Spleen (tissue), 11 donors: ENCODE measurements around the gene ARID5B. TPM values are rescaled to one million over a fixed set of nuclear protein-coding genes. Genes with fewer than 3 reads are reported as not detected.

Source experiments
- DNase-seq: peaks from one replicate; pipeline ENCODE4 v3.0.0-alpha.2; 2020
- H3K27ac ChIP-seq, 8 donors: fragments of 200-600 bp; sonication (generic) in 7 of 8; 1 replicate in 4 of 8; 2 replicates in 4 of 8; pipeline versions ENCODE4 v1.5.0 to v1.8.0; 2016 to 2021; ENCODE audit warnings: inconsistent platforms in 4 of 8, mild to moderate bottlenecking in 4 of 8, moderate library complexity in 1 of 8
- H3K27me3 ChIP-seq, 7 donors: fragments of 200-600 bp; sonication (generic) in 6 of 7; replicated peaks in 1 of 7; 1 replicate in 4 of 7; 2 replicates in 3 of 7; pipeline versions ENCODE4 v1.5.0 to v1.8.0; 2016 to 2021; ENCODE audit warnings: inconsistent platforms in 3 of 7, mild to moderate bottlenecking in 1 of 7
- H3K36me3 ChIP-seq, 6 donors: fragments of 200-600 bp; sonication (generic) in 5 of 6; 1 replicate in 4 of 6; 2 replicates in 2 of 6; pipeline versions ENCODE4 v1.5.0 to v1.8.0; 2016 to 2021; ENCODE audit warnings: inconsistent platforms in 2 of 6
- H3K4me1 ChIP-seq, 6 donors: fragments of 200-600 bp; sonication (generic) in 5 of 6; 1 replicate in 3 of 6; 2 replicates in 3 of 6; pipeline versions ENCODE4 v1.5.0 to v1.8.0; 2016 to 2021; ENCODE audit warnings: inconsistent platforms in 3 of 6
- H3K4me3 ChIP-seq, 8 donors: fragments of 200-600 bp; sonication (generic) in 7 of 8; 1 replicate in 4 of 8; 2 replicates in 4 of 8; pipeline versions ENCODE4 v1.5.0 to v1.8.0; 2016 to 2021; ENCODE audit warnings: inconsistent platforms in 4 of 8, mild to moderate bottlenecking in 4 of 8, moderate library complexity in 2 of 8
- H3K9me3 ChIP-seq, 8 donors: fragments of 200-600 bp; sonication (generic) in 7 of 8; 1 replicate in 4 of 8; 2 replicates in 4 of 8; pipeline versions ENCODE4 v1.5.0 to v1.8.0; 2016 to 2021; ENCODE audit warnings: inconsistent platforms in 4 of 8
- CTCF ChIP-seq, 11 experiments: fragments of 200-600 bp in 7 of 11; fragments of 450-650 bp in 4 of 11; sonication (generic) in 4 of 11; IDR thresholded peaks in 8 of 11; conservative IDR thresholded peaks in 3 of 11; 1 replicate in 7 of 11; 2 replicates in 4 of 11; pipeline versions ENCODE4 v1.4.0 to v1.8.0; 2016 to 2021; ENCODE audit warnings: antibody characterized with exemption in 11 of 11, inconsistent platforms in 4 of 11, mild to moderate bottlenecking in 1 of 11
- POLR2A ChIP-seq, 3 donors: fragments of 450-650 bp; IDR thresholded peaks; one replicate each; pipeline ENCODE4 v1.5.1; 2017; ENCODE audit warnings: antibody characterized with exemption in 3 of 3, mild to moderate bottlenecking in 1 of 3
- POLR2AphosphoS5 ChIP-seq, 3 donors: sonication (generic); formaldehyde crosslinking; IDR thresholded peaks; one replicate each; pipeline ENCODE4 v1.5.1; 2017; ENCODE audit warnings: antibody characterized with exemption in 3 of 3
- WGBS, 5 donors: extraction: QIAGEN DNeasy Blood & Tissue Kit in 3 of 5; methylation state at CpG; one replicate each; pipeline versions ENCODE4 v1.1.5 to v1.1.7; 2013 to 2018; 5-methylcytosine and 5-hydroxymethylcytosine counted together
- intact Hi-C: fragments of 100-400 bp; cut with DNase I; formaldehyde crosslinking; loops from one replicate; pipeline ENCODE4 v1.15.0; 2023; ENCODE audit warnings: low total_unique reads
- polyA plus RNA-seq, 3 donors: library from polyadenylated mRNA; stranded (reverse); fragments of 200-250 nt; gene quantifications; one replicate each; pipeline ENCODE4 v1.2.1, GENCODE V29; 2013
- total RNA-seq, 7 donors: library from RNA; depleted of rRNA in 3 of 7; stranded (reverse); fragments of >200 nt in 3 of 7; fragmentation: NEBNext Ultra II Directional in 4 of 7; extraction: Animal tissue kit (Norgen Biotek cat#: 25700) in 4 of 7; gene quantifications; one replicate each; pipeline versions ENCODE4 v1.1.0 to v1.2.1, GENCODE V29; 2016 to 2021
- donor health status: healthy with polysubstance abuse.
- donor health status: DM: no; HTN: no; CAD: no; lungs with moderate emphysema.
- donor health status: DM: no; HTN: no; CAD: no.
- donor health status: Bipolar disorder and iron deficiency.
- donor health status: healthy.
- donor health status: DM: no; HTN: no; CAD: no.
- donor health status: DM: yes; HTN: yes; CAD: no.

ARID5B gene
- total and polyA plus RNA-seq, 10 donors: 5.6 to 70.7 (median 46.2) TPM

GRCh38 chr10:62049624-62050345 lies 148.3 kb downstream of the ARID5B start:
- 33 to 71% (median 57%) methylated on average over 2 of the region's 2 CpGs for WGBS, 5 donors

GRCh38 chr10:62050346-62050892 lies 148.9 kb downstream of the ARID5B start:
- intact Hi-C loops: no loop called here
- WGBS, 5 donors: 42 to 73% (median 65%) methylated on average over 5 of the region's 5 CpGs
- Histone ChIP-seq H3K4me3 (peak overlapping the region; percentile 2 to 65 (median 33)), H3K9me3 (no peaks in the 10 kb centered on the region), H3K4me1 (peaks cover 37 to 100% (median 88%) of the 10 kb centered on the region in 6 donors), H3K36me3 (peaks cover 0 to 21% (median 10%) of the 10 kb centered on the region in 6 donors), H3K27ac (peak overlapping the region; percentile 60 to 90 (median 87)), H3K27me3 (no peaks in the 10 kb centered on the region)
- no peak for TF ChIP-seq POLR2A (IDR thresholded peaks at IDR 0.05)
- TF ChIP-seq POLR2AphosphoS5 (IDR thresholded peaks at IDR 0.05): no peak
- DNase-seq: no peak

More at GRCh38 chr10:62049624-62050345, 148.3 kb downstream of the ARID5B start:
- Histone ChIP-seq H3K4me1 (peaks cover 40 to 100% (median 88%) of the 10 kb centered on the region in 6 donors), H3K27me3 (no peaks in the 10 kb centered on the region), H3K9me3 (no peaks in the 10 kb centered on the region), H3K27ac (peak overlapping the region; percentile 60 to 90 (median 87)), H3K36me3 (peaks cover 0 to 21% (median 10%) of the 10 kb centered on the region in 6 donors), H3K4me3 (peak overlapping the region; percentile 2 to 65 (median 33))
- intact Hi-C loops: no loop called here
- TF ChIP-seq POLR2A (IDR thresholded peaks at IDR 0.05): no peak
- no peak for TF ChIP-seq CTCF (IDR thresholded peaks at IDR 0.05 in 8 of 11, conservative IDR thresholded peaks at IDR 0.05 in 3 of 11)
- TF ChIP-seq POLR2AphosphoS5 (IDR thresholded peaks at IDR 0.05): no peak
- no peak for DNase-seq

GRCh38 chr10:62050893-62051433 lies 149.5 kb downstream of the ARID5B start:
- Histone ChIP-seq H3K4me3 (peak overlapping the region; percentile 5 to 65 (median 33)), H3K27me3 (no peaks in the 10 kb centered on the region), H3K4me1 (peaks cover 39 to 100% (median 84%) of the 10 kb centered on the region in 6 donors), H3K9me3 (no peaks in the 10 kb centered on the region), H3K27ac (peak overlapping the region; percentile 60 to 90 (median 87)), H3K36me3 (peaks cover 0 to 23% (median 10%) of the 10 kb centered on the region in 6 donors)
- WGBS, 5 donors: 45 to 58% (median 55%) methylated on average over 9 of the region's 9 CpGs
- intact Hi-C loops: no loop called here
- DNase-seq: no peak
- no peak for TF ChIP-seq CTCF (IDR thresholded peaks at IDR 0.05 in 8 of 11, conservative IDR thresholded peaks at IDR 0.05 in 3 of 11)
- TF ChIP-seq POLR2A (IDR thresholded peaks at IDR 0.05): peak in 2 of 3 donors; percentile 45 to 60
- TF ChIP-seq POLR2AphosphoS5 (IDR thresholded peaks at IDR 0.05): peak in 1 of 3 donors; percentile 95

GRCh38 chr10:62052276-62052675 lies 150.8 kb downstream of the ARID5B start:
- Histone ChIP-seq H3K4me1 (peaks cover 28 to 99% (median 82%) of the 10 kb centered on the region in 6 donors), H3K27me3 (no peaks in the 10 kb centered on the region), H3K9me3 (no peaks in the 10 kb centered on the region), H3K4me3 (peak overlapping the region in 2 of 8 donors; percentile 38 to 65), H3K27ac (peak overlapping the region in 6 of 8 donors; percentile 83 to 90 (median 88)), H3K36me3 (peaks cover 0 to 36% (median 10%) of the 10 kb centered on the region in 6 donors)
- 87 to 96% (median 91%) methylated on average over 4 of the region's 4 CpGs for WGBS, 5 donors
- DNase-seq: no peak
- intact Hi-C loops: no loop called here
- TF ChIP-seq CTCF (IDR thresholded peaks at IDR 0.05 in 8 of 11, conservative IDR thresholded peaks at IDR 0.05 in 3 of 11): no peak
- TF ChIP-seq POLR2A (IDR thresholded peaks at IDR 0.05): no peak
- TF ChIP-seq POLR2AphosphoS5 (IDR thresholded peaks at IDR 0.05): peak in 1 of 3 donors; percentile 7
